C4-2B (cell line): ENCODE results near the gene LPP.

ENCODE experiments used
- CTCF ChIP-seq: fragments of 450-650 bp; conservative IDR thresholded peaks from 2 replicates; pipeline ENCODE4 v1.5.1; 2017; ENCODE audit warnings: mild to moderate bottlenecking
- ZFX ChIP-seq: fragments of 450-650 bp; IDR thresholded peaks from 2 replicates; pipeline ENCODE4 v1.6.1; 2017

GRCh38 chr3:188287762-188288505 lies 134.0 kb downstream of the LPP start:
- TF ChIP-seq CTCF (no peak), ZFX (no peak)
